Pancreas (tissue), 10 donors: Measurements from ENCODE around the gene CLDN16. TPM values are rescaled to one million over a fixed set of nuclear protein-coding genes. Genes with fewer than 3 reads are reported as not detected.
A peak's percentile ranks its signal among the peaks of the same experiment; 100 is the strongest.

Experiments used
- ATAC-seq, 4 donors: fragments of 200-7000 bp; cut with Tn5 transposase; one replicate each; pipeline versions ENCODE4 v1.8.0 to v1.9.1; 2020; ENCODE audit warnings: mild to moderate bottlenecking in 4 of 4, moderate library complexity in 4 of 4
- DNase-seq, 6 donors: peaks; one replicate each; pipeline ENCODE4 v3.0.0-alpha.2; 2020
- FAIRE-seq: peaks from 2 replicates; lab custom pipeline; 2012; peaks lifted over from hg19 to GRCh38; lab: Jason Lieb, UNC
- H3K27ac ChIP-seq, 4 donors: fragments of 200-600 bp; sonication (generic); 1 replicate in 3 of 4; 2 replicates in 1 of 4; pipeline versions ENCODE4 v1.5.0 to v1.8.0; 2020
- H3K27me3 ChIP-seq, 4 donors: fragments of 200-600 bp; one replicate each; pipeline ENCODE4 v1.8.0; 2021
- H3K36me3 ChIP-seq, 3 donors: fragments of 200-600 bp; sonication (generic) in 1 of 3; one replicate each; pipeline versions ENCODE4 v1.5.0 to v1.8.0; 2020 to 2021
- H3K4me1 ChIP-seq, 3 donors: fragments of 200-600 bp; one replicate each; pipeline ENCODE4 v1.8.0; 2021
- H3K4me3 ChIP-seq, 4 donors: fragments of 200-600 bp; sonication (generic) in 2 of 4; one replicate each; pipeline versions ENCODE4 v1.5.0 to v1.8.0; 2020 to 2021
- H3K9me3 ChIP-seq, 4 donors: fragments of 200-600 bp; one replicate each; pipeline ENCODE4 v1.8.0; 2021
- CTCF ChIP-seq, 4 donors: fragments of 200-600 bp; sonication (generic) in 3 of 4; IDR thresholded peaks; one replicate each; pipeline versions ENCODE4 v1.5.0 to v1.8.0; 2021; ENCODE audit warnings: antibody characterized with exemption in 4 of 4
- WGBS, 2 donors: extraction: QIAGEN DNeasy Blood & Tissue Kit; methylation state at CpG; one replicate each; pipeline ENCODE4 v1.1.7; 2013; 5-methylcytosine and 5-hydroxymethylcytosine counted together
- intact Hi-C, 3 donors: fragments of 100-400 bp; cut with DNase I; formaldehyde crosslinking; loops; one replicate each; pipeline versions ENCODE4 v1.11.1 to v1.14.2; 2022
- polyA plus RNA-seq, 2 donors: library from polyadenylated mRNA; stranded (reverse); fragments of 200-250 nt; gene quantifications; one replicate each; pipeline ENCODE4 v1.2.3, GENCODE V29; 2013
- total RNA-seq, 6 donors: library from RNA; stranded (reverse); fragmentation: NEBNext Ultra II Directional in 4 of 6; extraction: Animal tissue kit (Norgen Biotek cat#: 25700) in 4 of 6; gene quantifications; one replicate each; pipeline versions ENCODE4 v1.2.1 to v1.2.4, GENCODE V29; 2021 to 2023
- donor health status: healthy with polysubstance abuse.
- donor health status: DM: no; HTN: no; CAD: no; lungs with moderate emphysema.
- donor health status: DM: no; HTN: no; CAD: no.
- donor health status: control.
- donor health status: control.
- donor health status: Bipolar disorder and iron deficiency.
- donor health status: DM: yes; HTN: yes; CAD: no.
- donor health status: DM: no; HTN: no; CAD: no.
- donor health status: DM: no; HTN: no; CAD: no.
- donor health status: DM: yes; HTN: yes; CAD: no.

CLDN16 gene
- total and polyA plus RNA-seq, 8 donors, result 0.09 to 1.8 (median 0.36) TPM

- TF ChIP-seq CTCF (IDR thresholded peaks at IDR 0.05), result no peak
- FAIRE-seq (no peak), ATAC-seq (peak; percentile 93 to 97 (median 96)), DNase-seq (peak in 5 of 6 donors; percentile 23 to 64 (median 41))
- Histone ChIP-seq H3K27ac (peak overlapping the region; percentile 39 to 86 (median 66)), H3K27me3 (no peaks in the 10 kb centered on the region), H3K4me3 (peak overlapping the region in 1 of 4 donors; percentile 0), H3K36me3 (no peaks in the 10 kb centered on the region), H3K9me3 (no peaks in the 10 kb centered on the region), H3K4me1 (peaks cover 4 to 11% (median 4%) of the 10 kb centered on the region in 3 donors)
- intact Hi-C loops, result no loop called here
- 5 to 8% methylated on average over 4 of the region's 4 CpGs for WGBS, 2 donors
Measured at GRCh38 chr3:190345027-190345821, 42.7 kb upstream of the CLDN16 start.

GRCh38 chr3:190345878-190346277 is 42.1 kb upstream of the CLDN16 start:
- Histone ChIP-seq H3K27ac (peak overlapping the region; percentile 1 to 86 (median 62)), H3K9me3 (no peaks in the 10 kb centered on the region), H3K4me3 (no peak overlapping the region), H3K27me3 (no peaks in the 10 kb centered on the region), H3K36me3 (no peaks in the 10 kb centered on the region), H3K4me1 (peaks cover 4 to 11% (median 4%) of the 10 kb centered on the region in 3 donors)
- DNase-seq, result no peak
- intact Hi-C loops, result no loop called here
- ATAC-seq, result peak in 1 of 4 donors; percentile 16
- 77 to 83% methylated on average over 4 of the region's 4 CpGs for WGBS, 2 donors
- TF ChIP-seq CTCF (IDR thresholded peaks at IDR 0.05), result no peak
- FAIRE-seq, result no peak

- Histone ChIP-seq H3K4me3 (no peak overlapping the region), H3K9me3 (no peaks in the 10 kb centered on the region), H3K27ac (peak overlapping the region in 2 of 4 donors; percentile 84 to 86), H3K27me3 (no peaks in the 10 kb centered on the region), H3K4me1 (peaks cover 4 to 11% (median 4%) of the 10 kb centered on the region in 3 donors), H3K36me3 (no peaks in the 10 kb centered on the region)
- intact Hi-C loops, result no loop called here
- no peak for FAIRE-seq
- no peak for ATAC-seq
- WGBS, 2 donors, result 83 to 92% methylated on average over 2 of the region's 2 CpGs
- DNase-seq, result no peak
- no peak for TF ChIP-seq CTCF (IDR thresholded peaks at IDR 0.05)
Measured at GRCh38 chr3:190346541-190346940, 41.4 kb upstream of the CLDN16 start.

GRCh38 chr3:190352861-190353457 is 35.0 kb upstream of the CLDN16 start:
- intact Hi-C loops, result no loop called here
- Histone ChIP-seq H3K4me3 (no peak overlapping the region), H3K36me3 (no peaks in the 10 kb centered on the region), H3K4me1 (no peaks in the 10 kb centered on the region), H3K27ac (no peak overlapping the region), H3K9me3 (no peaks in the 10 kb centered on the region), H3K27me3 (no peaks in the 10 kb centered on the region)
- FAIRE-seq (no peak), DNase-seq (no peak), ATAC-seq (no peak)
- 98 to 100% methylated on average over 1 of the region's 1 CpG for WGBS, 2 donors
- no peak for TF ChIP-seq CTCF (IDR thresholded peaks at IDR 0.05)

- Histone ChIP-seq H3K4me1 (peaks cover 0 to under 1% (median 0%) of the 10 kb centered on the region in 3 donors), H3K27ac (no peak overlapping the region), H3K9me3 (no peaks in the 10 kb centered on the region), H3K27me3 (no peaks in the 10 kb centered on the region), H3K4me3 (no peak overlapping the region), H3K36me3 (no peaks in the 10 kb centered on the region)
- ATAC-seq (no peak), DNase-seq (no peak), FAIRE-seq (no peak)
- TF ChIP-seq CTCF (IDR thresholded peaks at IDR 0.05), result no peak
- intact Hi-C loops, result no loop called here
Measured at GRCh38 chr3:190356246-190356645, 31.7 kb upstream of the CLDN16 start.
